ENCODE results near the gene TLX2.
A peak's percentile ranks its signal among the peaks of the same experiment; 100 is the strongest.

TLX2 gene

GRCh38 chr2:74524955-74525716, 10.9 kb downstream of the TLX2 start:
- no peak overlapping the region for H3K4me3 ChIP-seq (replicated peaks; ENCODE audit: low read depth, low read length)
- no peak for DNase-seq (ENCODE audit: extremely low read depth, low read depth)
- TF ChIP-seq CTCF (IDR thresholded peaks at IDR 0.05; ENCODE audit: low read depth, low read length, missing control alignments), result no peak

GRCh38 chr2:74525717-74526648, 11.7 kb downstream of the TLX2 start, which contains the start of gene DQX1:
DQX1 (minus strand) TSS chr2:74526231; CDS start chr2:74525729, 502 bp downstream.
- H3K4me3 ChIP-seq (replicated peaks; ENCODE audit: low read depth, low read length), result no peak within 1 kb of the TSS
- no peak for TF ChIP-seq CTCF (IDR thresholded peaks at IDR 0.05; ENCODE audit: low read depth, low read length, missing control alignments)
- DNase-seq (ENCODE audit: extremely low read depth, low read depth), result no peak

DNA sequence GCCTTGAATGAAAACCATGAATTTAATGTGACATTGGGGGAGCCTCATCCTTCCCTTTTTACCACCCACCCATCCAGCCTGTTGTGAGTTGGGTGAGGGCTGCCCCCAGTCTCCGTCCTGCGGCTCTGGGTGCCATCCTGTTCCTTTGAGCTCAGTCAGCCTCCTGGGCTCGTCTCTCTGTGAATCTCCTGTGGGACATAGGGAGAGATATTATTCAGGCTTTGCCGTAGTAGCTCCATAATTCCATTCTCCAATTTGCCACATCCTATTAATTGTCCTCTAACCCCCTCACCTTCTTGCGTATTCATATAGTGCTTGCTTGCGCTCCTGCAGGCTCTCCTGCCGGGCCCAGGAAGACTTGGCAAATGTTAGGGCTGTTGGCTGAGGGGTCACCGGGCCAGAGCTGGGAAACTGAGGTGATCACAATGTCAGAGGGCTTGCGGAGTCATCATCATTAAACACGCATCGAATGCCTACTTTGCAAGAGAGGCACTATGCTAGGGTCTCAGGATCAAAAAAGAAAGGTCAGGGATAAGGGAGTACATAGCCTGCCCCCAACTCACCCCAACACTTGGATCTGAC, 12.5 kb downstream of the TLX2 start:
- no peak overlapping the region for H3K4me3 ChIP-seq (replicated peaks; ENCODE audit: low read depth, low read length)
- DNase-seq (ENCODE audit: extremely low read depth, low read depth), result no peak
- TF ChIP-seq CTCF (IDR thresholded peaks at IDR 0.05; ENCODE audit: low read depth, low read length, missing control alignments), result no peak

GRCh38 chr2:74527741-74528140, 13.5 kb downstream of the TLX2 start:
- H3K4me3 ChIP-seq (replicated peaks; ENCODE audit: low read depth, low read length), result peak overlapping the region; percentile 87
- no peak for DNase-seq (ENCODE audit: extremely low read depth, low read depth)
- TF ChIP-seq CTCF (IDR thresholded peaks at IDR 0.05; ENCODE audit: low read depth, low read length, missing control alignments), result no peak

DNA sequence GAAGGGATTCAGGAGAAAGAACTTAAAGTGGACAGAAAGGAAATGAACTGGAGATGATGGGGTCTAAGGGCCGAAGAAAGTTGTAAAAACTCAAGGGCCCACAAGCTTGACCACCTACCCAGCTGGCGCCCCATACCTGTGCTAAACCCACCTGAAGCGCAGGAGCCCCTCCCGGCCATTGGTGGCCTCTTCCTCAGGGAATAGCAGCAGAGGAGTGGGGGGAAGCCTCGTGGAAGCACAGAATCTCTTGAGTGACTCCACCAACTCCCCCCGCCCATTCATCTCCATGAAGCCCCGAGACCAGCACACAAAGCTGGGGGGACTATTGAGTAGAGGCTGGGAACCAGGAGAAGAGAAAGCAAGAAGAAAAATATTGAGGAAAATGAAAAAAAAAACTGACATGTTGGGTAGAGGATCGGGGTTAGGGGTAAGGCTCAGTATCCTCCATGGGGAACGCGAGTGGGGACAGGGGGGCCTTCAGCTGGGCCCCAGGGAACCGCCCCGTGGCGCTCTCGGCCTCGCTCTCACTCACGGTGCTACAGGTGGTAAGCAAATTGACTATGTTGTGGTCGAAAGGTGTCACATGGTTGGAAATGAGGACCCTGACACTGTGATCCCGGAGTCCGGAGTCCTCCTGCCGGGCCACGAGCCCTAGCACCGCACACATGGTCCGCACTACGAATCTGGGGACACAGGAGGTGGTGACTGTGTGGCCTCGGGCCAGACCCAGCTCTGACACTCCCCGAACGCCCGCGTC, 14.5 kb downstream of the TLX2 start:
- H3K4me3 ChIP-seq (replicated peaks; ENCODE audit: low read depth, low read length), result peak overlapping the region; percentile 87
- TF ChIP-seq CTCF (IDR thresholded peaks at IDR 0.05; ENCODE audit: low read depth, low read length, missing control alignments), result no peak
- DNase-seq (ENCODE audit: extremely low read depth, low read depth), result no peak
